NCI-H748 (cell line): ENCODE results near the gene ZMYND8.
A peak's percentile ranks its signal among the peaks of the same experiment; 100 is the strongest.
"Not testable (repeated sequence)": the region's sequence is repeated elsewhere in the genome, so short reads cannot be mapped to it uniquely, and the experiment has no call there.

ENCODE experiments used
- DNase-seq: peaks from one replicate; lab custom pipeline; 2025; ENCODE audit not compliant: unreplicated experiment; lab: John Stamatoyannopoulos, UW

Gene ZMYND8

GRCh38 chr20:47211036-47211435 is 145.5 kb downstream of the ZMYND8 start:
- no peak for DNase-seq

DNA sequence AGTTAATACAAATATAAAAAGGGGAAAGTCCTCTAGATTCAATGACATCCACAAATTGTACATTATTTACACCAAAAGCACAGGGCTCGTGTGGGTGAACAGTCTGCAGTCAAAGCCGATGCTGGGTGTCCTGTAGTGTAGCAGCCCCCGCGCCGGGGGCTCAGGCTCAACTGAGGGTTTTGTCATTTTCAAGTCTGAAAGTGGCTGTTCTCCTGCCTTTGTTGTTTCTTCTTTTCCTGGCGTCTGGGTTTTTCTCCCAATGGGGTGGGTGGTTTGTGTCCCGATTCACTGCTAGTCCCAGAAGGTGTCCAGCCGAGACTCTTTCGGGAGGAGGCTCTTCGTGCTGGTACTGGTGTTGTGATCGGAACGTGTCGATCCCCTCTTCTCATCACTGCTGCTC is 146.0 kb downstream of the ZMYND8 start:
- DNase-seq: no peak

DNA sequence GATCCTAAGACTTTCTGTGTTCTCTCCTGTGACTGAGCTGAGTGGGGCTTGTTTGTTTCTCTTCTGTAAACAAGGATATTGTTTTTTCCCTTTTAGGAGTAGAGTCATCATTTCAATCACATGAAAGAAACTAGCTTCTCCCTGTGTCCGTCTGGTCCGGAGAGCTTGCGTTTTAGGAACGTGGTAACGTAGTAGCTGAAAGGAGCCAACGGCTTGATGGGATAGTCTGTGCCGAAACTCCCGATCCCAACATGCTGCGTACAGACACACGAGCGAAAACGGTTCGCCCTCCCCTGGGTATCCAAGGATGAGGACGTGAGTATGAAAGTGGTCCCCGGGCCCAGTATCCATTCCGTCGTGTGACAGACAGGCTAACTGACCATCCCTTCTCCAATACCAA is 146.5 kb downstream of the ZMYND8 start:
- DNase-seq: no peak

- no peak for DNase-seq
Observed at GRCh38 chr20:47208534-47209174, 147.8 kb downstream of the ZMYND8 start.

GRCh38 chr20:47206962-47207641 is 149.4 kb downstream of the ZMYND8 start:
- DNase-seq: no peak

DNA sequence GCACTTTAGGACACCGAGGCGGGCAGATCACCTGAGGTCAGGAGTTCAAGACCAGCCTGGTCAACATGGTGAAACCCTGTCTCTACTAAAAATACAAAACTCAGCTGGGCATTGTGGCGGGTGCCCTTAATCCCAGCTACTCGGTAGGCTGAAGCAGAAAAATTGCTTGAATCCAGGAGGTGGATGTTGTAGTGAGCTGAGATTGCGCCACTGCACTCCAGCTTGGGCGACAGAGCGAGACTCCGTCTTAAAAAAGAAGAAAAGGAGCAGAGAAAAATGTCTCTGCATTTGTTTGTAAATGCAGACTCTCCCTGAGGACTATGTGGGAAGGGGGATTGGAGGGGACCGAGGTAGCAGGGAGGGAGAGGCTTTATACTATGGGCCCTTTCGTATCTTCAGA is 149.9 kb downstream of the ZMYND8 start:
- DNase-seq: not testable (repeated sequence)

GRCh38 chr20:47205577-47206123 is 150.8 kb downstream of the ZMYND8 start:
- DNase-seq: peak; percentile 76

GRCh38 chr20:47204850-47205122 is 151.7 kb downstream of the ZMYND8 start:
- DNase-seq: not testable (repeated sequence)

- DNase-seq: no peak
Observed at GRCh38 chr20:47204008-47204849, 152.3 kb downstream of the ZMYND8 start.

GRCh38 chr20:47202733-47203667 is 153.5 kb downstream of the ZMYND8 start:
- no peak for DNase-seq

DNA sequence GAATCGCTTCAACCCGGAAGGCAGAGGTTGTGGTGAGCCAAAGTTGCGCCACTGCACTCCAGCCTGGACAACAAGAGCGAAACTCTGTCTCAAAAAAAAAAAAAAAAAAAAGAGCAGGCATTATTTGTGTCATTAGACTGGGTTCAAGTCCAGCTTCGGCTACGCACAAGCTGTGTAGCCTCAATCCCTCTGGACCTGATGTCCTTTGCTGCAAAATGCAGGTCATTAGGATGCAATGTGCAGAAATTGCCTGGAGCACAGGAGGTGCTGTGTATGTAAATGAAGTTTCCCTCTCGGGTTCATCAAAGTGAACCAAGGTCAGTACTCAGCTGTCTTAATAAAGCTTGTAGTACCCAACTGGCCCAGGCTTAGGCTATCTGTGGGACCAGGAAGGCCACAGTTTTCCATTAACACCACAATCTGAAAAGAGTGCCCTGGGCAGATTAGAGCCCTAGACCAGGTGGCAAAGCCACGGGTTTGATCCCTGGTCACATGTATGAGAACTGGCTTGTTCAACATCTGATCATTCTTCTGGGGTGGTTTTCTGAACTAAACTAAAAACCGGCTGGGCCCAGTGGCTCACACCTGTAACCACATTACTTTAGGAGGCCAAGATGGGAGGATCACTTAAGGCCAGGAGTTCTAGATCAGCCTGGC is 155.3 kb downstream of the ZMYND8 start:
- DNase-seq: no peak

DNA sequence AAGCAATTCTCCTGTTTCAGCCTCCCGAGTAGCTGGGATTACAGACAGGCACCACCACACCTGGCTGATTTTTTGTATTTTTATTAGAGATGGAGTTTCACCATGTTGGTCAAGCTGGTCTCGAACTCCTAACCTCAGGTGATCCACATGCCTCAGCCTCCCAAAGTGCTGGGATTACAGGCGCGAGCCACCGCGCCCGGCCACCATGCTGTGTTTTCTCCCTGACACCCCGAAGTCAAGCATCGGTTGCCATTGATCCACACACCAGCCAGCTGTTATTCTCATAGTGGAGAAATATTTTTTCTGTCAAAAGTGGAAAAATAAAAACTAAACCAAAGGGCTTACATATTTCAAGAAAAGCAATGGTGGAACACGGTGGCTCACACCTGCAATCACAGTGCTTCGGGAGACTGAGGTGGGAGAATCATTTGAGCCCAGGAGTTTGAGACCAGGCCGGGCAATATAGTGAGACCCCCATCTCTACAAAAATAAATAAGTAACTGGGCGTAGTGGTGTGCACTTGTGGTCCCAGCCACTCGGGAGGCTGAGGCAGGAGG is 157.4 kb downstream of the ZMYND8 start:
- no peak for DNase-seq

DNA sequence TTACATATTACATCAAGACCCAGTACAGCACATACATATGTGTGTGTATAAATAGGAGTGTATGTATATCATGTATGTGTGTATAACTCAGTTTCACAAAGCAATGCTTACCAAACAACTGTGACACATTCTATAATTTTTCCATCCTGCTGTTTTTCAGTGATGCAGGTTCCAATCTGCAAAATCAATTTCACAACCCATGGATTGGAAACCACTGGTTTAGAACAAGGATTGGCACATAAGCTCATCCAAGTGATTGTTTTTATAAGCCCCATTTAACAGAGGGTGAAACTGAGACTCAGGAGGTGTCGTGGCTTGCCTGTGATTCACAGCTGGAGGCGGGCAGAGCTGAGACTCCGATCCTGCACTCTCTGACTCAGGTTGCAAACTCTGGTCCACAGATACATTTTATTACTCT is 158.2 kb downstream of the ZMYND8 start:
- no peak for DNase-seq

GRCh38 chr20:47196091-47197081 is 160.1 kb downstream of the ZMYND8 start:
- peak; percentile 23 for DNase-seq

DNA sequence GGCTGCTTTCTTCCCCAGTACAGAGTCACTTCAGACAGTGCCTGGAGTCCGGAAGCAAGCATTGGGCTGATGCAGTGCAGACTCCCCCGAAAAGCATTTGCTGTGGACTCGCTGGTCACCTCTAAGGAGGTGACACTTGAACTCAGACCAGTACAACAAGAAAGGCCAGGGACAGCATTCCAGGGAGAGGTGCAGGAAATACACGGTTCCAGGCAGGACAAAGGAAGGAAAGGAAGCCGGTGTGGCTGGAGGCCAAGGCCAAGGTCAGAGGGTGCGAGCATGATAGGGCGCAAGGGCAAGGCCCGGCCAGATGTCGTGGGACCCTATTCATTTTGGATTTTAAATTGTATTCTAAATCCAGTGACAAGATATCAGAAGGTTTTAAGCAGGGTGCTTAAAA is 160.9 kb downstream of the ZMYND8 start:
- DNase-seq: no peak

- no peak for DNase-seq
Observed at GRCh38 chr20:47191956-47192355, 164.5 kb downstream of the ZMYND8 start.

DNA sequence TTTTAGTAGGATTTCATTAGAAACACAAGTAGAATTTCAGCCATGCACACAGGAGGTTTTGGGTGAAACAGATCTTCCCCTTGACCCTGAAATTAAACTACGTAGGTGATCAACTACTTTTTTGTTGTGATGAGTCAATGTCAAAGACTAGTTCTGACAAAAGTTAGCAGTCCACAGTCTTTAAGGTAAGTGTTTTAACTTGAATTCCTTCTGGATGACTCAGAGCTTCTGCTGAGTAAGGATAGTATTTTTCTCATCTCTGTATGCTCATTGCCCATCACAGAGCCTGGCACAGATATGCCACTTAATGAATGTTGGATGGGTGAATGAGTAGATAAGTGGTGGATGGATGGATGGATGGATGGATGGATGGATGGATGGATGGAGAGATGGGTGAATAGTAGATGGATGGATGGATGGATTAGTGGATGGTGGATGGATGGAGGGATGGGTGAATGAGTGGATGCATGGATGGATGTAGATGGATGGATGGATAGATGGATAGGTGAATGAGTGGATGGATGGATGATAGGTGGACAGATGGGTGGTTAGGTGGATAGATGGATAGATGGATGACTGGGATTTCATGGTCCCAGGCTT is 165.3 kb downstream of the ZMYND8 start:
- DNase-seq: no peak

DNA sequence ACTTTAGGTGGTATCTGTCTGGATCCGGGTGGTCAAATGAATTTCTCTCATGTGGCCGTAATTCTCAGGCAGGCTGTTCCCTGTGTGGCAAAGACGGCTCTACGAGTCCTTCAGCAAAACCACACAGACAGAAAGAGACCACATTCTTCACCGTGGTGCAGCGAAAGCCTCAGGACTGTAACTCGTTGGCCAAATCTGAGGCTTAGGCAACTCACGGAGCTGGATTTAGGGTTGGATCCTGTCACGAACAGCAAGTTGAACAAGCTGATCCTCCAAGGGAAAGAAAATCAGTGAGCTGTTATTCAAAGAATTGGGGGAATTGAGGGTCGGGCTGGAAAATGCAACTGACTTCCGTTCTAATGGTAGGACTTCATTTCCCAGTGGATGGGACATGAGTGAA is 167.4 kb downstream of the ZMYND8 start:
- DNase-seq: no peak
